Measurements from ENCODE around the gene TNN.

DNA sequence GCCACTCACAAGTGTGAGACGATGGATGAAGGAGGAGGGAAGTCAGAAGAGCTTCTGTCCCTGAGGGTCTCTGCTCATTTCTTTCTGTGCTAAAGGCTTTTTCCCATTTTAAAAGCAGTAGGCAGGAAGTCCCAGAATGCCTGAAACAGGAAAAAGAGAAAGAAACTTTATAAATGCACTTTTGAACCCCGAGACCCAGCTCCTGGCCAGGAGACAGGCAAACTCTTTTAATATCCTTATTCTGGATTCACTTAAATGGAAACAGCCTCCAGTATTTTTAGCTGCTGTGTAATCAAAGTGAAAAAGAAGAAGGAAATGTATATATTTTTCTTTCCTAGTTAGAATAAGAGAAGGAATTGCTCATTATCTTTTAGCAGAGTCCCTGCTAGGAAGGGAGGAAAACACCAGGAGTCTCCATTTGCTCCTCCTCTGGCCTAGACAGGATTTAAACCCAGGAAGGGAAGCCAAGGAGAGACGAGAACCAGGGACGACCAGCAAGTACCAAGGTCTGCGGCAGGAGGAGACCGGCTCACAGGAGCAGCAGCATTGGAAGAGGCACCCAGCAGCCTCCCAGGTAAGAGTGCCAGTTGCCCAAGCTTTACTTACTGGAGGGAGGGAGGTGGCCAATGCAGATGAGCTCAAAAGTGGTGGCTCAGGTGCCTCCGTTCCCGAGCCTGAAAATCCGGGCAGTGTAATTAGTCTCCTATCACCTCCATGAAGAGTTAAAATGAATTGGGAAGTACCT, at the start of gene TNN:
- TF ChIP-seq, protein P1, sequence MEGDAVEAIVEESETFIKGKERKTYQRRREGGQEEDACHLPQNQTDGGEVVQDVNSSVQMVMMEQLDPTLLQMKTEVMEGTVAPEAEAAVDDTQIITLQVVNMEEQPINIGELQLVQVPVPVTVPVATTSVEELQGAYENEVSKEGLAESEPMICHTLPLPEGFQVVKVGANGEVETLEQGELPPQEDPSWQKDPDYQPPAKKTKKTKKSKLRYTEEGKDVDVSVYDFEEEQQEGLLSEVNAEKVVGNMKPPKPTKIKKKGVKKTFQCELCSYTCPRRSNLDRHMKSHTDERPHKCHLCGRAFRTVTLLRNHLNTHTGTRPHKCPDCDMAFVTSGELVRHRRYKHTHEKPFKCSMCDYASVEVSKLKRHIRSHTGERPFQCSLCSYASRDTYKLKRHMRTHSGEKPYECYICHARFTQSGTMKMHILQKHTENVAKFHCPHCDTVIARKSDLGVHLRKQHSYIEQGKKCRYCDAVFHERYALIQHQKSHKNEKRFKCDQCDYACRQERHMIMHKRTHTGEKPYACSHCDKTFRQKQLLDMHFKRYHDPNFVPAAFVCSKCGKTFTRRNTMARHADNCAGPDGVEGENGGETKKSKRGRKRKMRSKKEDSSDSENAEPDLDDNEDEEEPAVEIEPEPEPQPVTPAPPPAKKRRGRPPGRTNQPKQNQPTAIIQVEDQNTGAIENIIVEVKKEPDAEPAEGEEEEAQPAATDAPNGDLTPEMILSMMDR (IDR thresholded peaks at IDR 0.05): no peak
- TF ChIP-seq EP300 (IDR thresholded peaks at IDR 0.05): no peak

Data from sigmoid colon (tissue), 4 donors.